ENCODE measurements around the gene ABHD15.

GRCh38 chr17:29524692-29525091 is 42.1 kb downstream of the ABHD15 start:
- TF ChIP-seq CTCF (IDR thresholded peaks at IDR 0.05; ENCODE audit: low read length) = no peak
- TF ChIP-seq EZH2 (IDR thresholded peaks at IDR 0.05; ENCODE audit: borderline replicate concordance, low read length) = no peak
